ENCODE data around the gene LRP5. TPM values are rescaled to one million over a fixed set of nuclear protein-coding genes. Genes with fewer than 3 reads are reported as not detected.

Gene LRP5
- total and polyA plus RNA-seq, 9 of the 15 experiments (the other 6 are each of a cell fraction or from before 2014, with no cell fraction given), result 0.48 to 44.2 (median 13.5) TPM

DNA sequence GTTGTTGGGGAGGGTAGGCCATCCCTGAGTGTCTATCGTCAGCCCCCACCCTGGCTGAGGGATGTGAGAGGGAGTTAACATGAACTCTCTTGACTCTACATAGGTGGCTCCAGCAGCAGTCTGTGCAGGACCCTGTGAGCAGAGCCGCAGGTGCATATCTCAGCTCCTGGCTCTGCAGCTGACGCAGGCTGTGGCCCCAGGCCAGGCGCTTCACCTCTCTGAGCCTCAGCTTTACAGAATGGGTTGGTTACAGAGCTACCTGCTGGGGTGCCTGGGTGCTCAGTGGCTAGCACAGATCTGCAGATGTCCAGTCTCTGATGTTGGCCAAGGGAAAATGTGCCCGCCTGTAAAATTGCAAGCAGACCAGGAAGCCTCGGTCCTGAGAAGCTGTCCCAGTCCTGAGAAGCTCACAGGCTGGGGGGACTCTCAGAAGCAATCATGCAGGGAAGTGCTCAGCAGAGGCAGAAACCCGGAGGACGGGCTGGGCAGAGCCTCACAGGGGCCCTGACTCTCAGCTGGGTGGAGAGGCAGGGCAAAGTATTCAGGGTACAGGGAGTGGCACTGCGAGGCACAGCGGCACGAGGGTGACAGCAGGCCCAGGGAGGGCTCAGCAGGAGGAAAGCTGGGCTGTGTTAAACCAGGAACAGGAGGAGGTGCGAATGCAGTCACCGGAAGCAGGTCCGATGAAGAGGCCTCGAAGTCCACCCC lies 15.9 kb upstream of the LRP5 start:
- Histone ChIP-seq H3K36me3 (ENCODE audit: control insufficient read depth, insufficient read depth, low read length) (no peaks in the 10 kb centered on the region), H3K9me1 (ENCODE audit: control insufficient read depth, insufficient read depth, low read length) (no peaks in the 10 kb centered on the region), H3K9me3 (replicated peaks; ENCODE audit: control insufficient read depth, insufficient read depth, low read depth, low read length) (no peaks in the 10 kb centered on the region), H3K4me2 (ENCODE audit: insufficient read depth, low read length) (no peak overlapping the region), H3K79me2 (ENCODE audit: control insufficient read depth, insufficient read depth, low read length) (no peaks in the 10 kb centered on the region), H3K4me3 (no peak overlapping the region), H3K27ac (ENCODE audit: extremely low read depth, low read depth, low read length) (no peak overlapping the region), H2AFZ (ENCODE audit: low read depth, low read length) (no peak overlapping the region), H3K27me3 (ENCODE audit: control insufficient read depth in 2 of 2, insufficient read depth in 2 of 2, low read length in 2 of 2) (no peaks in the 10 kb centered on the region), H3K4me1 (replicated peaks in 1 of 2; ENCODE audit: control insufficient read depth in 2 of 2, insufficient read depth in 2 of 2, low read length in 2 of 2) (peaks cover 0 to 27% of the 10 kb centered on the region in 2 experiments; a peak in 3 of 5 replicates), H4K20me1 (replicated peaks; ENCODE audit: control insufficient read depth, insufficient read depth, low read length) (no peaks in the 10 kb centered on the region), H3K9ac (ENCODE audit: insufficient read depth in 1 of 2, low read depth in 2 of 2, low read length in 2 of 2) (peak overlapping the region in 1 of 2 experiments; percentile 78; a peak in 2 of 4 replicates)
- ATAC-seq, result no peak
- FAIRE-seq, result no peak
- ChIA-PET CTCF (ENCODE audit: low intra/inter-chr PET ratio) (interaction anchor here (0.6 to 2.4 kb wide), 2 partner anchors 39 to 247 kb away, joined by 3 to 35 read pairs; no protein-coding TSS in a partner anchor), POLR2A (interaction anchor here (0.6 to 3.3 kb wide), 8 partner anchors 18 to 475 kb away, joined by 3 to 25 read pairs (median 4); partner anchors contain the start of gene C11orf24)
- no TSS peak for BruUV-seq (replicated peaks)
- in situ Hi-C loops (cut with MboI) (loop anchor here (5.0 kb wide), 1 partner anchor 39 kb away; no protein-coding TSS in a partner anchor), intact Hi-C loops (cut with micrococcal nuclease) (loop anchor here (1.0 to 5.0 kb wide), 4 partner anchors 39 to 289 kb away; no protein-coding TSS in a partner anchor)
- 49% methylated on average over 15 of the region's 15 CpGs for WGBS (ENCODE audit: insufficient coverage, low coverage, missing lambda C conversion rate)
- peak in 1 of 4 experiments; percentile 3 for DNase-seq (ENCODE audit: extremely low read depth in 1 of 4, low spot score in 3 of 4)
- TF ChIP-seq, protein P1, sequence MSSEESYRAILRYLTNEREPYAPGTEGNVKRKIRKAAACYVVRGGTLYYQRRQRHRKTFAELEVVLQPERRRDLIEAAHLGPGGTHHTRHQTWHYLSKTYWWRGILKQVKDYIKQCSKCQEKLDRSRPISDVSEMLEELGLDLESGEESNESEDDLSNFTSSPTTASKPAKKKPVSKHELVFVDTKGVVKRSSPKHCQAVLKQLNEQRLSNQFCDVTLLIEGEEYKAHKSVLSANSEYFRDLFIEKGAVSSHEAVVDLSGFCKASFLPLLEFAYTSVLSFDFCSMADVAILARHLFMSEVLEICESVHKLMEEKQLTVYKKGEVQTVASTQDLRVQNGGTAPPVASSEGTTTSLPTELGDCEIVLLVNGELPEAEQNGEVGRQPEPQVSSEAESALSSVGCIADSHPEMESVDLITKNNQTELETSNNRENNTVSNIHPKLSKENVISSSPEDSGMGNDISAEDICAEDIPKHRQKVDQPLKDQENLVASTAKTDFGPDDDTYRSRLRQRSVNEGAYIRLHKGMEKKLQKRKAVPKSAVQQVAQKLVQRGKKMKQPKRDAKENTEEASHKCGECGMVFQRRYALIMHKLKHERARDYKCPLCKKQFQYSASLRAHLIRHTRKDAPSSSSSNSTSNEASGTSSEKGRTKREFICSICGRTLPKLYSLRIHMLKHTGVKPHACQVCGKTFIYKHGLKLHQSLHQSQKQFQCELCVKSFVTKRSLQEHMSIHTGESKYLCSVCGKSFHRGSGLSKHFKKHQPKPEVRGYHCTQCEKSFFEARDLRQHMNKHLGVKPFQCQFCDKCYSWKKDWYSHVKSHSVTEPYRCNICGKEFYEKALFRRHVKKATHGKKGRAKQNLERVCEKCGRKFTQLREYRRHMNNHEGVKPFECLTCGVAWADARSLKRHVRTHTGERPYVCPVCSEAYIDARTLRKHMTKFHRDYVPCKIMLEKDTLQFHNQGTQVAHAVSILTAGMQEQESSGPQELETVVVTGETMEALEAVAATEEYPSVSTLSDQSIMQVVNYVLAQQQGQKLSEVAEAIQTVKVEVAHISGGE (CRISPR knock-in tag; IDR thresholded peaks at IDR 0.05), result no peak
- TF ChIP-seq, protein P2, sequence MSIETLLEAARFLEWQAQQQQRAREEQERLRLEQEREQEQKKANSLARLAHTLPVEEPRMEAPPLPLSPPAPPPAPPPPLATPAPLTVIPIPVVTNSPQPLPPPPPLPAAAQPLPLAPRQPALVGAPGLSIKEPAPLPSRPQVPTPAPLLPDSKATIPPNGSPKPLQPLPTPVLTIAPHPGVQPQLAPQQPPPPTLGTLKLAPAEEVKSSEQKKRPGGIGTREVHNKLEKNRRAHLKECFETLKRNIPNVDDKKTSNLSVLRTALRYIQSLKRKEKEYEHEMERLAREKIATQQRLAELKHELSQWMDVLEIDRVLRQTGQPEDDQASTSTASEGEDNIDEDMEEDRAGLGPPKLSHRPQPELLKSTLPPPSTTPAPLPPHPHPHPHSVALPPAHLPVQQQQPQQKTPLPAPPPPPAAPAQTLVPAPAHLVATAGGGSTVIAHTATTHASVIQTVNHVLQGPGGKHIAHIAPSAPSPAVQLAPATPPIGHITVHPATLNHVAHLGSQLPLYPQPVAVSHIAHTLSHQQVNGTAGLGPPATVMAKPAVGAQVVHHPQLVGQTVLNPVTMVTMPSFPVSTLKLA (conservative IDR thresholded peaks at IDR 0.05), result no peak
- TF ChIP-seq ZNF707 (CRISPR knock-in tag; conservative IDR thresholded peaks at IDR 0.05) (no peak), ZNF507 (tag; conservative IDR thresholded peaks at IDR 0.05) (no peak), PPARD (CRISPR knock-in tag; IDR thresholded peaks at IDR 0.05) (no peak), SIX5 (IDR thresholded peaks at IDR 0.05; ENCODE audit: borderline replicate concordance in 1 of 2, insufficient read depth in 1 of 2, low read depth in 1 of 2, low read length in 2 of 2) (no peak), ZNF197 (CRISPR knock-in tag; IDR thresholded peaks at IDR 0.05; ENCODE audit: low read depth) (no peak), PCBP2 (IDR thresholded peaks at IDR 0.05; ENCODE audit: low read depth, low read length, poor library complexity, severe bottlenecking) (no peak), RFX1 (IDR thresholded peaks at IDR 0.05) (no peak), ZNF165 (CRISPR knock-in tag; IDR thresholded peaks at IDR 0.05; ENCODE audit: borderline replicate concordance) (no peak)
- TF ChIP-seq, protein P3, sequence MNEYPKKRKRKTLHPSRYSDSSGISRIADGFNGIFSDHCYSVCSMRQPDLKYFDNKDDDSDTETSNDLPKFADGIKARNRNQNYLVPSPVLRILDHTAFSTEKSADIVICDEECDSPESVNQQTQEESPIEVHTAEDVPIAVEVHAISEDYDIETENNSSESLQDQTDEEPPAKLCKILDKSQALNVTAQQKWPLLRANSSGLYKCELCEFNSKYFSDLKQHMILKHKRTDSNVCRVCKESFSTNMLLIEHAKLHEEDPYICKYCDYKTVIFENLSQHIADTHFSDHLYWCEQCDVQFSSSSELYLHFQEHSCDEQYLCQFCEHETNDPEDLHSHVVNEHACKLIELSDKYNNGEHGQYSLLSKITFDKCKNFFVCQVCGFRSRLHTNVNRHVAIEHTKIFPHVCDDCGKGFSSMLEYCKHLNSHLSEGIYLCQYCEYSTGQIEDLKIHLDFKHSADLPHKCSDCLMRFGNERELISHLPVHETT (CRISPR knock-in tag; conservative IDR thresholded peaks at IDR 0.05 in 1 of 2, IDR thresholded peaks at IDR 0.05 in 1 of 2), result no peak

Data from K562 (cell line).